OCI-LY3 (cell line): ENCODE data around the gene FOXF2.

ENCODE experiments used
- CTCF ChIP-seq: fragments of 200-600, 300-600 bp; sonication (generic); IDR thresholded peaks from 2 replicates; pipeline ENCODE4 v1.5.1; 2014; ENCODE audit warnings: antibody characterized with exemption, low read length, low read depth
- EZH2phosphoT487 ChIP-seq: fragments of 200-600 bp; shearing (Covaris generic); IDR thresholded peaks from 2 replicates; pipeline ENCODE4 v1.6.1; 2018; ENCODE audit warnings: antibody characterized with exemption, mixed run types, low read depth

GRCh38 chr6:1416191-1416760 lies 26.9 kb downstream of the FOXF2 start:
- TF ChIP-seq CTCF (no peak), EZH2phosphoT487 (no peak)
